ENCODE measurements around the gene LDHD.

The LDHD gene

GRCh38 chr16:75114179-75114945 lies 2.2 kb downstream of the LDHD start:
- DNase-seq: no peak

DNA sequence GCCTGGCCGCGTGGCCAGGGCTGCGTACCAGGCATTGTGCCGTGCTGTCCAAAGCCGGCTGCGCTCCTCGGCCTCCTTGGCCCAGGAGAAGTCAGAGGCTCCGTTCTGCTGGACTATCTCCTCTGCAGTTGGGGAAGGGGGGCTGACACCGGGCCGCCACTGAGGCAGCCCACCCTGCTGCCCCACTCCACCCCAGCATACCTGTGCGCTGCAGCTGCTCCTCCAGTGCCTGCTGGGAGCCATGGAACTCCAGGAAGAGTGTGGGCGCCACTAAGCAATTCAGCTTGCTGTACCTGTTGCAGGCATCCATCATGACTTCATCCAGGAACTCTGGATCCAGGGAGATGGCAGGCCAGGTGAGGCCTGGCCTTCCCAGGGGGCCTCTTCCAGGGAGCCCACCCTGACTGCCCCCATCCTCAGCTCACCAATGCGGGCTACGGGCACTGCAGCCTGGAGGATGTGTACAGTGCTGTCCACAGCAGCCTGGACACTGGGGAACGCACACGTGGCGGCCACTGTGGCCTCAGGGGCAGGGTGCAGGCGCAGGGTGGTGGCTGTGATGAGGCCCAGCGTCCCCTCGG lies 2.9 kb downstream of the LDHD start:
- DNase-seq: no peak

- DNase-seq: no peak
Measured at GRCh38 chr16:75112734-75113491, 3.7 kb downstream of the LDHD start.

- DNase-seq: no peak
Measured at GRCh38 chr16:75111961-75112733, 4.4 kb downstream of the LDHD start.

DNA sequence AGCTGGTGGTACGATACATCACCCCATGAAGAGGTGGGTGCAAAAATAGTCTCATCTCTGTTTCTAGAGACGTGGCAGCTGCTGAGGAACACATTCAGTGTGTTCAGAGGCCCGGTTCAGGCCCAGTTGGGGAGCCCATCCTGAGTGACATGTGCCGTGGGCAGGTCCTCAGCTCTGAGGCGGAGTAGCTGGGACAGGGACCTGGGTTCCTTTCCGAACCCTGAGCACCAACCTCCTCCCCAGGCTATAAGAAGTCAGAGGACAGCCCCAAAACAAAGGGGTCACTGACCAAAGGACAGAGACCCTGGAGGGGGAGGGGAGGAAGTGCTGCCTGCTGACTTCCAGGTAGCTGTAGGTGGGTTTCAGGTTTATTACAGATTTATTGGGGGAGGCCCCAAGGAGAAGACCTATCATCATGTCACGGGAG lies 5.1 kb downstream of the LDHD start:
- DNase-seq: no peak

GRCh38 chr16:75110637-75111513 lies 5.7 kb downstream of the LDHD start:
- DNase-seq: peak; percentile 57 to 72 (median 66)

- DNase-seq: no peak
Measured at GRCh38 chr16:75109732-75110243, 6.8 kb downstream of the LDHD start.

DNA sequence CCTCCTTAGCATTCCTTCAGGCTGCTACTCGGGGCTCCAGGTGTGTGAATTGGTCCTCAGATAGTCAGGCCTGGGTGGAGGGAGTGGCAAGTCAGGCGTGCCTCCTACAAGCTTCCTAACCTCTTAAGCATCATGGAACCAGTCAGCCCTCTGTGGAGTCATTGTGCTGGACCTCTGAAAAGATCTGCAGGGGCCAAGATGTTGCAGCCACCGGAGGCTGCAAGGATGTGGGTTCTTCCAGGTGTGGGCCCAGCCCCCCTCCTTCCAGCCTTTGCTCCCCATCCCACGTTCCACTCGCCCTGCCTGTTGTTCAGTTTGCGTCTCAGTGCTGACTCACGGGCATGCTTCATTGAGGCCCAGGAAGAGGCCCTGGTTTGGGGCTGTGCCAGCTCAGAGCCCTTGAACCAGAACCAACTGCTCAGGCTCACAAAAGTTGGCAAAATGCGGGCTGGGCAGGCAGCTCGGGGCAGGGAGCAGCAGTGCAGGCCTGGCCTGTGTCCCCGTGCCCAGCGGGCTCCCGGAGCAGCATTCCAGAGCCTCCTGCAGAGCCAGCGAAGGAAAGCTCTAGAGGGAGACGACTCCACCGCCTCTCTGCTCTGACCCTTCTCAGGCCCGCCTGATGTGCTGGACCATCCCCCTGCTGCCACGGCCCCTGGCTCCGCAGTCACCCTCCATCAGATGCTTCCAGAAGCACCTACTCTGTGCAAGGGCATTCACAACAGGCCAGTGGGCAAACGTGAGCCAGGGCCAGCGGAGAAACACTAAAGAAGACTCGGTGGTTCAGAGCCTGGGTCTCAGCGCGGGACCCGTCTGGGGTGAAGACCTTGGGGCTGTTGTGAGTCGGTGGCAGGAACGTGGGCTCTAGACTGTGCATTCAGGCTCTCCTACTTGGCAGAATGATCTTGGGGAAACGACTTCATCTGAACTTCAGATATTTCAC lies 7.5 kb downstream of the LDHD start:
- DNase-seq: peak; percentile 37 to 55 (median 47)

DNA sequence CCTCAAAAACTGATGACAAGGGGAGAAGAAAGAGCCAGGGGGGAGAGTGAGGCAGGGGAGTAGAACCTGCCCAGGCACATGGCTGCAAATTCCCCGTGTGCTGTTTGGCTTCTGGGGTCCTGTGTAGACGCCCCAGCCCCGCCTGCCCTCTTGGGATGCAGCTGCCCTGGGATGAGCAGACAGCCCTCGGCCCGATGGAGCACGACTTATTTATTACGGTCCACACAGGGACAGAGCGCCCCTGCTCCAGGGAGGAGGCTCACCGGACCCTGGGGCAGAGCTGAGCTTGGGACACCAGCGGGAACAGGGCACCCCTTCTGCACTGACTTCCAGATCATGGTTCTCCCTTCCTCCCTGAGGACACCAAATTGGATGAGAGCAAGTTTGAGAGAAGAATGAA lies 9.1 kb downstream of the LDHD start:
- no peak for DNase-seq

GRCh38 chr16:75106351-75107274 lies 10.0 kb downstream of the LDHD start:
- no peak for DNase-seq

DNA sequence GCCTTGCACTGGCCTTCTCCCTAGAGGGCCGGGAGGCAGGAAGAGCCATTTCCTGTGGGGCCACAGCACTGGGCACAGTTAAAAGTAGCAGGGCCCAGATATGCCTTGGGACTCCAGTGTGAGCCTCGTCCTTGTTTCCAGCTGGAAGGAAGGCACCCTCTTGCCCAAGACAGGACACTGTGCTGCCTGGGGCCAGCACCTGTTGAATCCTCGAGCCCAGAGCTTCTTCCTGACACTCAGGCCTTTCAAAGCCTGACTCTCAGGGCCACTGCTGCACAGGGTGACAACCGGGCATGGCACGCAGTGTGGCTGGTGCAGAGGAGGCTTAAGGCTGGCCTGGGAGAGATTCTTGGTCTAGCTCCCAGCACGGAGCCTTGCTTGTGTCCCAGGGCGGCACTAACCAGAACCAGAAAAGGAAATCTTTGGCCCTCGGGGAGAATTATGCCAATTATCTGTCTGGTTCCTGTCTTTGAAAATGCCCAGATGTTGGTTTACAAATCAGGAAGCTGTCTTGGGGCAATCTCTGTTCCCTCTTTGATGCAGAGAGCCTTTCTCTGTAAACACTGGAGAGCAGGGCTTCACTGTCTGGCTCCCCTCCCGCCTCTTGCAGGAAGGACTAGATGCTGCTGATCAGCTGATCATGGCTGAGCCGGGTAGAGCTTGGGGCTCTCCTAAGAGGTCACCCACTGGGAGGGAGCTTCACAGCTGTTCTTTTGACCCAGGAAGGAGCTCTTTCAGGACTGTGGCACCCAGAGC lies 11.1 kb downstream of the LDHD start:
- DNase-seq: no peak

DNA sequence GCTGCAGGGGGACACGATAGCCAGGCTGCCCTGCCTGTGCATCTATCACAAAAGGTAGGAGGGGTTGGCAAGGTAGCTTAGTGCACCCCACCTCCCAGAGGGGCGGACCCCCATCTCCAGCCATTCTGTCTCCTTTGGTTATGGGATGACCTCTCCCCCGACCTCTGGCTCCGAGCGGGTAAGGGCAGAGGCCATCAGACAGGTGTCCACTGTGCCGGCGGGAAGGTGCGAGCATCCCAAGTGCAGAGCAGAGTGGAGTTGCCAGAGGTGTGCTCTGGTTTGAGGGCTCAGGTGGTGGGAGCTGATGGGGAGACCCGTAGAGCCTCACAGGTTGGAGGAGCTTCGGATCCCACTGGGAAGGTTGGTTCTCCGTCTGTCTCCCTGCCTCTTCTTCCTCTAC lies 11.7 kb downstream of the LDHD start:
- DNase-seq: no peak

- DNase-seq: no peak
Measured at GRCh38 chr16:75103994-75104393, 12.6 kb downstream of the LDHD start.

- DNase-seq: no peak
Measured at GRCh38 chr16:75102595-75102994, 14.0 kb downstream of the LDHD start.

- no peak for DNase-seq
Measured at GRCh38 chr16:75101635-75102034, 14.9 kb downstream of the LDHD start.

- DNase-seq: no peak
Measured at GRCh38 chr16:75100603-75100990, 16.0 kb downstream of the LDHD start.

GRCh38 chr16:75099738-75100602 lies 16.6 kb downstream of the LDHD start:
- peak in 1 of 4 experiments; percentile 19 for DNase-seq

All from activated CD4-positive, CD25-positive, alpha-beta regulatory T cell (primary cell).